ENCODE measurements around the gene COL18A1.

DNA sequence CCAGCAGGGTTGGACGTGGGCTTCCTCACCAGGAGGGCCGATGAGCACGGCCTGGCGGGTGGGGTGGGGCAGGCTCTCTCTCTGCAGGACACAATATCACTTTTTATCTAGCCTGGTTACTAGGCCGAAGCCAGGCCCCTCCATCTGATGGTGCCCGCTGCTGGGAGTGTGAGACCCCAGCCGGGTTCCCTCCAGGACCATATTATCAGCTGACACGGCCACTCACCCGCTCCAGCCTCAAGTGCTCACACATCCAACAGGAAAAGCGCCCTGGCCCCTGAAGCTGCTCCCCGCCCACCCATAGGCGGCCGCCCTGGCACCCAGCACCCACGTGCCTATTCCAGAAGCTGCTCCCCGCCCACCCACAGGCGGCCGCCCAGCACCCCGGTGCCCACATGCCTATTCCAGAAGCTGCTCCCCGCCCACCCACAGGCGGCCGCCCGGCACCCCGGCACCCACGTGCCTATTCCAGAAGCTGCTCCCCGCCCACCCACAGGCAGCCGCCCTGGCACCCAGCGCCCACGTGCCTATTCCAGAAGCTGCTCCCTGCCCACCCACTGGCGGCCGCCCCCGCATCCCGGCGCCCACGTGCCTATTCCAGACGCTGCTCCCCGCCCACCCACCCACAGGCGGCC is 132.3 kb downstream of the COL18A1 start:
- no peak for TF ChIP-seq POLR2A (IDR thresholded peaks at IDR 0.05; ENCODE audit: extremely low read depth, insufficient read length)
- TF ChIP-seq, protein P1, sequence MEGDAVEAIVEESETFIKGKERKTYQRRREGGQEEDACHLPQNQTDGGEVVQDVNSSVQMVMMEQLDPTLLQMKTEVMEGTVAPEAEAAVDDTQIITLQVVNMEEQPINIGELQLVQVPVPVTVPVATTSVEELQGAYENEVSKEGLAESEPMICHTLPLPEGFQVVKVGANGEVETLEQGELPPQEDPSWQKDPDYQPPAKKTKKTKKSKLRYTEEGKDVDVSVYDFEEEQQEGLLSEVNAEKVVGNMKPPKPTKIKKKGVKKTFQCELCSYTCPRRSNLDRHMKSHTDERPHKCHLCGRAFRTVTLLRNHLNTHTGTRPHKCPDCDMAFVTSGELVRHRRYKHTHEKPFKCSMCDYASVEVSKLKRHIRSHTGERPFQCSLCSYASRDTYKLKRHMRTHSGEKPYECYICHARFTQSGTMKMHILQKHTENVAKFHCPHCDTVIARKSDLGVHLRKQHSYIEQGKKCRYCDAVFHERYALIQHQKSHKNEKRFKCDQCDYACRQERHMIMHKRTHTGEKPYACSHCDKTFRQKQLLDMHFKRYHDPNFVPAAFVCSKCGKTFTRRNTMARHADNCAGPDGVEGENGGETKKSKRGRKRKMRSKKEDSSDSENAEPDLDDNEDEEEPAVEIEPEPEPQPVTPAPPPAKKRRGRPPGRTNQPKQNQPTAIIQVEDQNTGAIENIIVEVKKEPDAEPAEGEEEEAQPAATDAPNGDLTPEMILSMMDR (IDR thresholded peaks at IDR 0.05; ENCODE audit: low read depth, low read length): no peak

All from NB4 (cell line).